SK-N-MC (cell line): ENCODE results near the gene COL4A1.

ENCODE experiments used
- EZH2 ChIP-seq: fragments of 200-600 bp; sonication (generic); IDR thresholded peaks from one replicate; pipeline ENCODE4 v1.6.1; 2017; ENCODE audit warnings: antibody characterized with exemption
- FOXP2 ChIP-seq: optimal IDR thresholded peaks from 2 replicates; pipeline ENCODE3; 2011; ENCODE audit warnings: mild to moderate bottlenecking, moderate library complexity; ENCODE audit not compliant: insufficient read depth; ENCODE audit errors: extremely low read length, control extremely low read depth
- POLR2AphosphoS5 ChIP-seq: IDR thresholded peaks from 2 replicates; pipeline ENCODE4 v1.6.1; 2012; ENCODE audit warnings: mild to moderate bottlenecking, low read depth, low read length, borderline replicate concordance

GRCh38 chr13:110213461-110214074, 93.4 kb downstream of the COL4A1 start:
- no peak for TF ChIP-seq FOXP2
- TF ChIP-seq POLR2AphosphoS5 = no peak
- no peak for TF ChIP-seq EZH2
